GM19328 (cell line): ENCODE data around the gene KSR1.

ENCODE experiments used
- ATAC-seq: cut with Tn5 transposase; IDR thresholded peaks from one replicate; pipeline ENCODE4 v1.9.1; 2021; ENCODE audit warnings: mild to moderate bottlenecking, moderate library complexity; ENCODE audit not compliant: unreplicated experiment

The KSR1 gene

GRCh38 chr17:27603421-27603770 is 147.1 kb downstream of the KSR1 start:
- no peak for ATAC-seq

GRCh38 chr17:27603880-27604794 is 147.9 kb downstream of the KSR1 start:
- no peak for ATAC-seq

DNA sequence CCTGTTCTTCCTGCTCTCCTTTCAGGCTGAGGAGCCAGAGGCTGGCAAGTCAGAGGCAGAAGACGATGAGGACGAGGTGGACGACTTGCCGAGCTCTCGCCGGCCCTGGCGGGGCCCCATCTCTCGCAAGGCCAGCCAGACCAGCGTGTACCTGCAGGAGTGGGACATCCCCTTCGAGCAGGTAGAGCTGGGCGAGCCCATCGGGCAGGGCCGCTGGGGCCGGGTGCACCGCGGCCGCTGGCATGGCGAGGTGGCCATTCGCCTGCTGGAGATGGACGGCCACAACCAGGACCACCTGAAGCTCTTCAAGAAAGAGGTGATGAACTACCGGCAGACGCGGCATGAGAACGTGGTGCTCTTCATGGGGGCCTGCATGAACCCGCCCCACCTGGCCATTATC is 149.2 kb downstream of the KSR1 start:
- ATAC-seq: no peak

DNA sequence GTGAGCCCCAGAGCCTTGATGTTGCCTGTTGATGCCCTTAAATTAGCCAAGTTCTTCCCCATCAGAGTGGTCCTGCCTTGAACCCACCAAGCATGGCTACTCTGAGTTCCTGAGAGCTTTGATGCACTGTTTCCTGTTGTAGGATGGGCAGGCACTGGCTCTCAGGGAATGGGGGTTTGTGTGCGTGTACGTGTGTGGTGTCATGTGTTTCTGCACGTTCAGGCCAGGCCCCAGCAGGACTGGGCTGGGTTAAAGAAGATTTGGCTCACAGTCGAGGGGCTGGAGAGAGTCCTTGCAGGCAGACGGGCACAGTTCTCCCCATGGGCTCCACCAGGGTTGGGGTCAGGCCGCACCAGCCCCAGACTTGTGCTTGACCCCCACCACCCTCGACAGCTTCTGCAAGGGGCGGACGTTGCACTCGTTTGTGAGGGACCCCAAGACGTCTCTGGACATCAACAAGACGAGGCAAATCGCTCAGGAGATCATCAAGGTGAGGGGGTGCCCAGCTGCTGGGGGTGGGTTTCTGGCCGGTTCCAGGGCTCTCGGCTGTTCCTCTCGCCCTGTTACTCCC is 151.4 kb downstream of the KSR1 start:
- no peak for ATAC-seq

DNA sequence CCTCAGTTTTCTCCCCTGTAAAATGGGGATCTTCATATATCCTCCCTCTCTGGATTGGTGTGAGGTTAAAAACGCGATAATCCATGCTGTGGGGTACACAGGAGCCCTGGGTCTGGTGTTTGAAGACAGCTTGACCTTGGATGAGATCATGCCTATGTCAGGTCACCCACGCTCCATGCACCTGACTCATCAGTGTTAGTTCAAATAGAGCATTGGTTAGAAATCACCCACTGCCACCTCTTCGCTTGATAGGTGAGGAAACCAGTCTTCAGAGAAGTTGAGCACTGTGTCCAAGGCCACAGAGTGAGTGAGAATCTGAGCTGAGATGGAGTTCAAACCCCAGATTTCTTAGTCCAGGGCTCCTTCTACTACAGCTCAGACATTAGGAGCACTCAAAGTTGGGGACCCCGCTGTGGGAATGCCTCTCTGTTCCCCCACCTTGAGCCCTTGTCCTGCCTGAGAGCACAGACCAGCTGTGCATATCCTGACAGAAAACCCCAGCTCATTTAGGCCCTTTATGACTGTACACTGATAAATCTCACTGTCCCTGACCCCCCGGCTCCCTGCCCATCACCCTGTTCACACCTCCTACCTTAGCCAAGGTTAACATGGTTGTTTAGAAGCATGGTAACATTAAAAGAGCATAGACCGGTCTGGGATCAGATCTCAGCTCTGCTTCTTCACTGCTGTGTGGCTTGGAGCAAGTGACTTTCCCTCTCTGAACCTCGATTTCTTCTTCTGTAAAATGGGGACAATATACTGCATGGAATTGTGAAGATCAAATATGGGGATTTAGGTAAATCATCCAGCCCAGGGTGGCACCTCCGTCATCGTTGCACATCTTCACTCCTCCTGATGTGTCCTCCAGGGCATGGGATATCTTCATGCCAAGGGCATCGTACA is 152.3 kb downstream of the KSR1 start:
- no peak for ATAC-seq

GRCh38 chr17:27609611-27610303 is 153.5 kb downstream of the KSR1 start:
- no peak for ATAC-seq

- ATAC-seq: no peak
Measured at GRCh38 chr17:27610304-27610677, 154.0 kb downstream of the KSR1 start.

DNA sequence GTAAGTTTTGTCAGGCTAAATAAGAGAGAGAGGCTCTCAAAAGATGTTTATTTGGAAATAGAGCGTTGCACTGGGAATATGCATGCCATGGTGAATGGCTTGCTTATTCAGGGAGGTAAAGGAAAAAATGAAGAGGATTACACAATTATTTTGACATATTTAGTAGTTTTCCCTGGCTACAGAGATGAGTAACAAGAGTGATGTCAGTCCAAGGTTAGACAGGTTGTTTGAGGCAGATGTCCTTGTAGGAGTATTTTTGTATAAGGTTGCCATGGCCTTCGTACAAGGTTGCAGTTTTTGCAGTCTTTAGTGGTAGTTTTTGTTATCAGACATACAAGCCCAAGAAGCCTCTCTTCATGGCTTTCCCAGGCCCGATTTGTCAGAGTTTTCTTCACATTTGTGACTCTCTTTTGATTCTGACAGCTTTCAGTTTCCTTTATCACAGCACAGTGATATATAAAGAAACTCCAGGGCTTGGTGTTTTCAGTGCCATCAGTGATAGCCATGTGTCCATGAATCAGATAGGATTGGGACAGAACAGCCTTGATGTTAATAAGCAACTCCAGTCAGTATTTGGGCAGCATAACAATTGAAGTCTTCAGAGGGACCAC is 156.0 kb downstream of the KSR1 start:
- no peak for ATAC-seq

GRCh38 chr17:27613433-27613832 is 157.2 kb downstream of the KSR1 start:
- ATAC-seq: no peak

DNA sequence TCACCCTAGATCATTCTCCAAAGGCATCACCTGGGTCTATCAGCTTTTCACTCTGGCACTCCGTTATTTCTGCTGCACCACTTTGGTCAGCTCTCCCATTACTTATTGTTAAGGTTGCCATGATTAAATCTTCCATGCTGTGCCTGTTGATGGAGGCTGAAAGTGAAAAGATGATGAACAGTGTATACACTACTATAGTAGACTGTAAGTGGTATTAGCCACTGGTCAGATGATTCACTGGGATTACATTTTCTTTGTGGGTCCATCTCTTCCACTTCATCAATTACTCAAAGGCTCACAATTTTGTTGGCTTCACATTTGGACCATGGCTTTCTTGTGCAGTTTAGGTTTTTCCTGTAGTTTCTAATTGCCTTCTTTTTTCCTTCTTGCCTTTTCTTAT is 158.9 kb downstream of the KSR1 start:
- ATAC-seq: no peak

- no peak for ATAC-seq
Measured at GRCh38 chr17:27616414-27616813, 160.2 kb downstream of the KSR1 start.

DNA sequence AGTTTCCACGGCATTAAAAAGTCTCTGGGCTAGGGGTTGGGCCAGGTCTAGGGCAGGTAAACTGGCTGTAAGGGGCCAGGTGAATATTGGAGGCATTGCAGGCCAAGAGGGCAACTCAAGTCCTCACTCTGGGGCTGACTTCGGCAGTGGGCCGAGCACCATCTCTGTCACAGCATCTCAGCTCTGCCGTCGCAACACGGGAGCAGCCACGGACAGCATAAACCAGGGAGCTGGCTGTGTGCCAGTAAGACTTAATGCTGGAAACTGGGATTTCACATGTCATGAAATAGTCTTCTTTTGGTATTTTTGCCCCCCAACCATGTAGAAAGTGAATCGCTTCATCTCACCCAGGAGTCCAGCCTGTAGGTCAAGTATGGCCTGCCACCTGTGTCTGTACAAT is 162.2 kb downstream of the KSR1 start:
- no peak for ATAC-seq

GRCh38 chr17:27620721-27621120 is 164.5 kb downstream of the KSR1 start:
- ATAC-seq: no peak

- no peak for ATAC-seq
Measured at GRCh38 chr17:27621536-27621935, 165.3 kb downstream of the KSR1 start.

DNA sequence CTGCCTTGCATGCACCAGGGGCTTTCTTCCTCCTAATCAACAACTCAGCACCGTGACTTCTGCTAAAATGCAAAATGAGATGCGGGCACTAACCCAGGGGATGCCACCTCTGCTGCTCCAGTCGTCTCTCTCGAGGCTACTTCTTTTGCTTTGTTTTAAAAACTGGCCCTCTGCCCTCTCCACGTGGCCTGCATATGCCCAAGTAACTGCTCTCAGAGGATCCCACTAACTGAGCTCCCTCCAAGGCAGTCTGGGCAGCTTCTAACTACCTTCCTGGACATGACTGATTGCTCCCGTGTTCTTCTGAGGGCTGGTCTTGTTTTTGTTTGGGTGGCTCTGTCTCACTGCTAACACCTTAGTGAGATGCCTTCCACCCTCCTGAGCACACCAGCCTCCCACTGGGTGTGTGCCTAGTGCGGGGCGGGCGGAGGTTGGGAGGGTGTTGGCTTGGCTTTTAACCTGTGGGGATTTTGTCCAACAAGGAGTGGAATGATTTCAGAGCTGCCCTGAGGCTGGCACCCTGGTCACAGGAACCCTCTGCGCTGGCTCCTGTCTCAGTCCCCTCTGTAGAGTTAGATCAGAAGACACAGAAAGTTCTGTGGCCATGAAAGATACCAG is 165.8 kb downstream of the KSR1 start:
- no peak for ATAC-seq

DNA sequence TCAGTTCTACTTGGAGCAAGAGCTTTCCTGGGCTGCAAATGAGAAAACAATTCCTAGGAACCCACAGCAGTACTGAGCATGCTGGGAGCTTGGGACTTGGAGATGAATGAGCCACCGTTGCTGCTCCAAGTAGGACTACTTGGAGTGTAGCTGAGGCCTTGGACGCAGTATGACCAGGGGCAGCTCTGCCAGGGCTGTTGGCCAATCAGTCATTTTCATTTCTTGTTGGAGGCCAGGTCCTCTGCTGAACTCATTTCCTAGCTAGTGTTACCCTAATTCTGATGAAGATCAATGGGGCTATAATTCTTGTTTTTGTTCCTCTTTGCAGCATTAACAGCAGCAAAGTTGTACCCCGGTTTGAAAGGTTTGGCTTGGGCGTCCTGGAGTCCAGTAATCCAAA is 166.7 kb downstream of the KSR1 start:
- no peak for ATAC-seq

DNA sequence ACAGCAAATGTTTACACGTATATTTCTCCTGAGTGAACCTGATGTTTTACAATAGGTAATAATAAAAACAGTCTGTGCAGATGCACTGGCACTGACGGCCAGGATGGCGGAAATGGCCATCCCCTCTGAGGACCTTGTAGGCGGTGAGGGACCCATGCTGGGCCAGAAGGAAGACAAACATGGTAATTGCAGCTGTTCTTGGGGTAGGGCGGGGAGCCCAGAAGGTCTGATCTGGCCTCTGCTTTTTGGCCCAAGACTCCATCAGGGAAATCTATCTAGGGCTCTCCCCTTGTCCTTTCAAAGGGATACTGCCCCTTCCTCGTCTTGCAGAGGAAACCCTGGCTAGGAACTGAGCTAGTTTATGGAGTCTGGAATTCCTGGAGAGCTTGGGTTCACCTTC is 167.4 kb downstream of the KSR1 start:
- no peak for ATAC-seq

DNA sequence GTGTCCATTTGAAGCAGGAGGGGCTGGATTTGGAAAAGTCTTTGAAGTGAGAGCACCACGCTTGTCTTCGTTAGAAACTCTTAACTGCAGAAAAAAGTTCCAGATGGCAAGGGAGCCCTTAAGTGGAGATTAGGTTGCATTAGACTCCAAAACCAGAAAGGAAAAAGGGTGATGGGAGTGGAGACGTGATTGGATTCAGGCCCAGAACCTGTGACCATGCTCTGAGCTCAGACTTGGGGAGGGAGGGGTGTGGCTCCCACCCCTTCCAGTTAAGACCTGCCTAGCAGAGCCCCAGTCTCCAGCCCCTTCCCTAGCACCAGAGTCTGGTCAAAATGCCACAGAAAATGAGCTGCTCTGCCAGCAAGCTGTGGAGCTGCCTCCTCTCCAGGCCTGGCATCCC is 168.3 kb downstream of the KSR1 start:
- ATAC-seq: no peak

DNA sequence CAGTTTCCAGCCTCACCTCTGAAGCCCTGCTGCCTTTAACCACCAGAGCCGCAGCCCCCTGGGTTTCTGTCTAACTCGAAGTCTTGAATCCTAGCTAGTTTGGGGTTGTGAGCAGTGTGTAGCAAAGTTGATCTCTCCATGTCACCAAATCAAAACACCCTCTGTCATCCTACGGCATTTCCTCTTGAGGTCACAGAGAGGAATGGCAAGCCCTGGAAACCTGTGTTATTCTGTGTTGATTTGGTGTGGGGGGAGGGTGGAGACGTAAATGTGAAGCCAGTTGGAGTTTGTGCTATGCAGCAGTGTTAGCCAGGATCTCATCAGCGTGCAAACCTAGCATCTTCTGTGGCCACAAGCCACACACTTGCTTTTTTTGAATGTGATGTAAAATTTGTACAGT is 169.6 kb downstream of the KSR1 start:
- no peak for ATAC-seq

- no peak for ATAC-seq
Measured at GRCh38 chr17:27627514-27627913, 171.3 kb downstream of the KSR1 start.
